GM20000 (cell line): ENCODE results near the gene PLEKHM3.

Source experiments
- DNase-seq: peaks from one replicate; pipeline ENCODE4 v3.0.0; 2012; ENCODE audit warnings: low spot score
- TF ChIP-seq, protein P1 (sequence below): IDR thresholded peaks from 2 replicates; pipeline ENCODE4 v1.5.1; 2012; ENCODE audit warnings: mild to moderate bottlenecking, control low read depth; ENCODE audit errors: extremely low read depth, missing control alignments

Gene PLEKHM3

DNA sequence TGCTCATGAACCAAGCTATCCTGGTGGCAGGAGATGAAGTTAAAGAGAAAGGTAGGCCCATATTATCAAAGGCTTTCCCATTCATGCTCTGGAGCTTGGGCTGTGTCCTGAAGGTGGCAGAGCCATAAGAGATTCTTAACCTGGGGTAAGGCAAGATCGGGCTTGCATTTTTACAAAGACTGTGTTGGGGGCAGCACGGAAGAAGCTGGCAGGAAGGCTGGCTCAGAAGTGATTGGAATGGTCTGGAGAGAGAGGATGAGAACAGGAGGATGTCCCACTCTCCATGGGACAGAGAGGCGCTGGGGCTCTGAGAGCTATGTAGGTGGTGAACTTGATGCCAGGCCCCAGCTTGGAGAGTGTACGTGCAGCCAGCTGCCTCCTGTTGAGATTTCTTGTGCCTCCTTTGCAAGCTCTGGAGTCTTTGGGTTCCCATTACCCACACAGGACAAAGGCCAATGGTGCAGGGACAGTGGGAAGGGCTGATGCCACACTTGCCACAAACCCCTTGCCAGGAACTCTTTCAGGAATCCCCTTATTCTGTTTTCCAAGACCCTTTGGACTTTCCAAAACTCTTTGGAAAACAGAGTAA, 215.0 kb downstream of the PLEKHM3 start:
- DNase-seq = no peak

DNA sequence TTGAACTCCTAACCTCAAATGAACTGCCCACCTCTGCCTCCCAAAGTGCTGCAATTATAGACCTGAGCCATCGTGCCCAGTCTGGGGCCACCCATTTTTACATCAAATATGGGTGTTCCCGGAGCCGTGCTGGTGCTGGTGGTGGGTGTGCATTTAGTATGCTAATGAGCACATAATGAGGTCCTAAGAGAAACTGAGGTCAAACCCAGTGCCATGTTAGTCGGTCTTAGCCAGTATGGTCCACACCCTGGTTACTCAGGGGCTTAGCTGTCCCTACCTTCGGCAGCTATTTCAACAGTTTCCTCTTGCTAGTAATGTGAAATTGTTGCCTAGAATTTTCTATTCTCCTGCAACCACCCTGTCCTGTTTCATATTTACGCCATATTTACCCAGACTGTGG, 217.2 kb downstream of the PLEKHM3 start:
- no peak for DNase-seq
- TF ChIP-seq, protein P1, sequence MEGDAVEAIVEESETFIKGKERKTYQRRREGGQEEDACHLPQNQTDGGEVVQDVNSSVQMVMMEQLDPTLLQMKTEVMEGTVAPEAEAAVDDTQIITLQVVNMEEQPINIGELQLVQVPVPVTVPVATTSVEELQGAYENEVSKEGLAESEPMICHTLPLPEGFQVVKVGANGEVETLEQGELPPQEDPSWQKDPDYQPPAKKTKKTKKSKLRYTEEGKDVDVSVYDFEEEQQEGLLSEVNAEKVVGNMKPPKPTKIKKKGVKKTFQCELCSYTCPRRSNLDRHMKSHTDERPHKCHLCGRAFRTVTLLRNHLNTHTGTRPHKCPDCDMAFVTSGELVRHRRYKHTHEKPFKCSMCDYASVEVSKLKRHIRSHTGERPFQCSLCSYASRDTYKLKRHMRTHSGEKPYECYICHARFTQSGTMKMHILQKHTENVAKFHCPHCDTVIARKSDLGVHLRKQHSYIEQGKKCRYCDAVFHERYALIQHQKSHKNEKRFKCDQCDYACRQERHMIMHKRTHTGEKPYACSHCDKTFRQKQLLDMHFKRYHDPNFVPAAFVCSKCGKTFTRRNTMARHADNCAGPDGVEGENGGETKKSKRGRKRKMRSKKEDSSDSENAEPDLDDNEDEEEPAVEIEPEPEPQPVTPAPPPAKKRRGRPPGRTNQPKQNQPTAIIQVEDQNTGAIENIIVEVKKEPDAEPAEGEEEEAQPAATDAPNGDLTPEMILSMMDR = no peak

More for the DNA sequence above, 215.0 kb downstream of the PLEKHM3 start:
- TF ChIP-seq, protein P1 = no peak

DNA sequence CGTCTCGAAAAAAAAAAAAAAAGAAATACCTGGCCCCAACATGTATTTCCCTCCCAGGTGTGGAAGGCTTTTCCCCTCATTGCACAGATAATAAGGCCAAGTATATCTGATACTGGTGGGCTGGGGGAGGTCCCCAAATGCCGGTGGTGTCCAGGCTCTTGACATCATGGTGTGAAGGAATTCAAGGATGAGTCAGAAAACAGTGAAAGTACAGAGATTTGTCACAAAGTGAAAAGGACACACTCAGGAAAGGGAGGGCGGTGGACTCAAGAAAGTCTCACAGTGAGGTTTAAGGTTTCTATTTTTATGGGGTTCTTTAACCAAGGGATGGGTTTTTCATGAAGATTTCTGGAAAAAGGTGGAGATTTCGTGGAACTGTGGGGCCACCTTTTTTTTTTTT, 217.8 kb downstream of the PLEKHM3 start:
- DNase-seq = peak; percentile 46

DNA sequence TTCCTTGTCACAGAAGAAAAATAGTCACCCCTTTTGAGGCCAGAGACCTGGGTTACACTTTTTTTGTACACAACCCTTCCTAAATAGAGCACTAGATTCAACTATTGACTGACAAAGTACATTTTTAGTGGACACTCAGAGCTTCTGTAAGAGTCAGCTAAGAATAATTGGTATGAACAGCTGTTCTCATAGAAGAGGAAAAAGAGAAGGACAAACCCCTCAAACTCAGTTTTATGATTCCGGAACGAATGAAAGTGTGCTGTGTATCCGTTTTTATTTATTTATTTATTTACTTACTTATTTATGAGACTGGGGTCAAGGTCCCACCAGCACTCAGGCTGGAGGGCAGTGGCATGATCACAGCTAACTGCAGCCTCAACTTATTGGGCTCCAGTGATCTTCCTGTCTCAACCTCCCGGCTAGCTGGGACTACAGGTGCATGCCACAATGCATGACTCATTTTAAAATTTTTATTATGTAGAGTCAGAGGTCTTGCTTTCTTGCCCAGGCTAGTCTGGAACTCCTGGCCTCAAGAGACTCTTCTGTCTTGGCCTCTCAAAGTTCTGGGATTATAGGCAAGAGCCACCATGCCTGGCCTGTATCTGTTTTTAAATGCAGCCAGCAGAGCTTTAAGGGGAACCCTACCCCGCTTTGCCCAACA, 219.6 kb downstream of the PLEKHM3 start:
- TF ChIP-seq, protein P1 = no peak
- DNase-seq = no peak

More for the DNA sequence above, 217.8 kb downstream of the PLEKHM3 start:
- TF ChIP-seq, protein P1 = no peak

DNA sequence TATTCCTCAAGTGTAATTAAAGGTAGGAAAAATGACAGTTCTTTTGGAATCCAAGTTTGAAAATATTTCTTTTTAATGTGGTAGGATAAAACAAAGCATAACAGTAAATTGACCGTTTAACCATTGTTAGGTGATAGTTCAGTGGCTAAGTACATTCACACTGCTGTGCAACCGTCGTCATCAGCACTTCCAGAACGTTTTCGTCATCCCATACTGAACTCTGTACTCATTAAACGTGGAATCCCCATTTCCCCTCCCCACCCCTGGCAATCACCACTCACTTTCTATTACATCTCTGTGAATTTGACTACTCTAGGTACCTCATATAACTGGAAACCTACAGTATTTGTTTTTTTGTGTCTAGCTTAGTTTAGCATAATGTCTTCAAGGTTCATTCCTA, 222.7 kb downstream of the PLEKHM3 start:
- TF ChIP-seq, protein P1 = no peak
- no peak for DNase-seq

DNA sequence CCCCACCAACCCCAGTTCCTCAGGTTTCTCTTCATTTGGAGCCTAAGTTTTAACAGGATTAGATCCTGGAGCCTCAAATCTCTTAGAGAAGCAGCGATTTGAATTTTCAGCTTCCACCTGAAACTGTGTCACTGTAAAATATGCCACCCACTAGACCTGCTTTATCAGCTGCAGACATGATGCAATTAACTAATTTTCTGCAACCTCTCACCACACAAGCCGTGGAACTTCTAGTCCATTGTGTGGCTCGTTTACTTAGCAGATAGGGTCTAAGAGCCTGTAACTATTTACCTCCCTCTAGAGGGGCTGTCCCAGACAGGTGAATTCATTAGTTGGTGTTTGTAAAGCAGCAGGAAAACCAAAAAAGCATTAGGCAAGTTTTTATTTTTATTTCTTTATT, 224.1 kb downstream of the PLEKHM3 start:
- DNase-seq = no peak
- TF ChIP-seq, protein P1 = no peak

DNA sequence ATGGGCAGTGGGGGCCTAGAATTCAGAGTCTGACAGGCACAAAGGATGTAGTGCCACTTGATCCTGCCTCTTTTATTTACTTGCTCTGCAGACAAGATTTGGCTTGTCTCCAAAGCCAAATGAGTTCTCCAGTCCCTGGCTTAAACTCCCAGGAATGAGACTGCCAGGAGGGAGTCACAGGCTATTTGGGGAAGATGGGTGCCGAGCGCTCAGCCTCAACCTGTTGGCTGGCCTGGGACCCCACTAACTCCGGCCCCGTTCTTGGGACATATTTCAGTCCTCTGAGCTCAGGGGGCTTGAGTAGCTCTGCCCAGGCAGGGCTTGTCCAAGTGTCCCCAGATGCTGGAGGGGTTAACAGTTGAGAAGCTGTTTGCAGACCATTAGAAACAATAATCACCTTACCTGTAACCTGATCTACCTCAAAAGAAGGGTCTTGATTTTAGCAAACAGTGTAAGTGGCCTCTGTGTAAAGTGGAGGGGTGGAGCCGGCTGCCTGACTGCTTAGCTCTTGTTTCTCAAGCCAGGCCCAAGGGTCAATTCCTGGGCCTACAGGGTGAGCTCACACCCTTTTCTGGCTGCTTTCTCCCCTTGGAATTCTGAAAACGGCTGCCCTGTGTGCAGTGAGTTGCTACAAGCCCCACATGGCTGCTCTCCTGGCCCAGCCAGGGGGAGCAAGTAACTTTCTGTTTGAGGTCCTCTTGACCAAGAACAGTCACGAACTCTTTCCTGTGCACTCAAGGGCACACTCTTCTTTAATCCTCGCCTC, 228.6 kb downstream of the PLEKHM3 start:
- DNase-seq = no peak
- TF ChIP-seq, protein P1 = no peak
